Left hindlimb (tissue), 1 donor: ENCODE measurements around the gene PRKACB.

Experiments
- DNase-seq: peaks from one replicate; pipeline ENCODE4 v3.0.0-alpha.2; 2018

The PRKACB gene

DNA sequence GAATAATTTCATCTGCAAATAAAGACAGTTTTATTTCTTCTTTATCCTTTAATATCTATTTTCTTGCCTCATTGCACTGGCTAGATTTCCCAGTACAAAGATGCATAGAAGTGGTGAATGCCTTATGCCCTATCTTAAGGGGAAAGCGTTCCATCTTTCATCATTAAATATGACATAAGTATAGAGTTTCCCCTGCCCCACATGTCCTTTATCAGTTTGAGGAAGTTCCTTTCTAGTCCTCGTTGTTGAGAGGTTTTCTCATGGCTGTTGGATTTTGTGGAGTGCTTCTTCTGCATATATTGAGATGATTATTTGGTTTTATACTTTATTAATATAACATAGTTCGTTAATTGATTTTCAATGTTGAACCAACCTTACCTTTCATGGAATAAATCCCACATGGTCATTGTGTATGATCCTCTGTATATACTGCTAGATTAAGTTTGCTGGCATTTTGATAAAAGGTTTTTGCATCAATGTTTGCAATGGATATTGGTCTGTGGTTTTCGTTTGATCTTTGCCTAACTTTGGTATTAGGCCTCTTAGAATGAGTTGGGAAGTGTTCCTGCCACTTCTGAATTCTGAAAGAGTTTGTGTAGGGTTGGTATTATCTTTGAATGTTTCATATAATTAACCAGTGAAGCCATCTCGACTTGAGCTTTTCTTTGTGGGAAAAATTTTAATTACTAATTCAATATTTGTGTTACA is 15.6 kb downstream of the PRKACB start:
- DNase-seq, result no peak

- DNase-seq, result no peak
Observed at GRCh38 chr1:84162295-84162694, 18.2 kb downstream of the PRKACB start.

- DNase-seq, result no peak
Observed at GRCh38 chr1:84163123-84163931, 19.3 kb downstream of the PRKACB start.

DNA sequence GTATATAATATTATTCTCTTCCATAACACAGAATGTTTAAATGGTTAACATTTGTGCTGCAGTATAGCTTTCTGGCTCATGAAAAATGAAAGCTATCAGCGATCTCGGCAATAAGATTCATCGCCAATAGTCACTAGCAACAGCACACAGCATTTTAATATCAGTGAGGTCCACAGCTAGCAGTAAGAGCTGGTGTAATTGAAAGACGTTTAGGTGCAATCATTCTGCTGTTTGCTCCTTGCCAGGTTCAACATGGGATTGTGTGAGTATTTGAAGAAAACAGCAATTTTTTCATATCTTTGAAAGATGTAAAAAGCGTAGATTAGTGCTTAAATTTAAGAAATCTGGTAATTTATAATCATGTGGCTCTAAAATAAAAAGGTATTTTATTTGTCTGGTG is 20.1 kb downstream of the PRKACB start:
- DNase-seq, result no peak

DNA sequence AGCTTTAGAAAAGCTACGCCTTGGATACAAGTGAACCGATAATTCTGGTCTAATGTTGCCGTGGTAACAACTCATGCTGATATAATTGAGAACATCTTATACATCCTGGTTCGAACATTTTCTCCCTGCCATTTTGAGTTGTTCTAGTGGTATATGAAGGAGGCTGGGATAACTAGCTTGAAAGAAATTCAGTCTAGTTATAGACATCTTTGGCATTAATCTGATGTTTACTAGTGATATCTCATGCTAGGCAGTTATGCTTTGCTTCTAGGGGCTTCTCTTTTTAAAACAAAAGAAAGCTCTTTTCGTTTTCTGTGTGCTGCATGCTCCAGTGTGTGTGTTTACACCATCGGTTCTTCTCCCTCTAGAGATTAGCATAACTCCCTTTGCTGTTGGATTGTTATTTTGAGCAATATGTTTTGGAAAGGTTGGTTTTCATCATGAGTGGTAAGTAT is 20.5 kb downstream of the PRKACB start:
- no peak for DNase-seq

DNA sequence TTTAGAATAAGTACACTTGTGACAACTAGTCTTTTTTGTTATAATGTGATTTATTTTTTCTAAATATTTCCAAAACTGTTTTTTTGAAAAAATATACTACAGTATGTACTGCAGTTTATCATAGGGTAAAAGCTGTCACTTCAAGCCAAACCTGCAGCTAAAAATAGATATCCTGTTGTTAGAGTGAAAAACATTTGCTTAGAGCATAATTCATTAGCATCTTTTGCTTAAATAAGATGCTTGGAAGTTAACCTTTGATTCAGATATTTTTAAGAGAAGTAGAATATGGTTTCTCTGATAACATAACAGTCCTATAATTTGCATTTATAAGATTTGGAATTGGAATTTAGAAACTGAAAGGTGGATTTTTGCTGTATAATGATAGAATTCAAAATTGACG is 21.5 kb downstream of the PRKACB start:
- DNase-seq, result no peak

DNA sequence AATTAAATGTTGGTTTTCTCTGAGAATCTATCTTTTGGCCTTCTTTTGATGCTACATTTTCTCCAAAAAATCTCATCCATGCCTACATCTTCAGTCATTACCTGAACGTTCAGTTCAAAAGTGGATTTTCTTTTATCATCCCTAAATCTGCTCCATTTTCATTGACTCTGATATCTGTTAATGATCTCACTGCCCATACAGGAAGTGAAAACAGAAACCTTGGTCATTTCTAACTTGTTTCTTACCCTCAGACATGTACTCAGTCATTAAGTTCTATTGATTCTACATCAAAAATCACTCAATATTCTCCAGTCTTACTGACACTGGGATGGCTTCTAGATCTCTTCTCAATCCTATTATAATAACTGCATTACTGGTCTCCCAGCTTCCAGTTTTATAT is 22.7 kb downstream of the PRKACB start:
- no peak for DNase-seq

GRCh38 chr1:84168783-84169182 is 24.7 kb downstream of the PRKACB start:
- no peak for DNase-seq

DNA sequence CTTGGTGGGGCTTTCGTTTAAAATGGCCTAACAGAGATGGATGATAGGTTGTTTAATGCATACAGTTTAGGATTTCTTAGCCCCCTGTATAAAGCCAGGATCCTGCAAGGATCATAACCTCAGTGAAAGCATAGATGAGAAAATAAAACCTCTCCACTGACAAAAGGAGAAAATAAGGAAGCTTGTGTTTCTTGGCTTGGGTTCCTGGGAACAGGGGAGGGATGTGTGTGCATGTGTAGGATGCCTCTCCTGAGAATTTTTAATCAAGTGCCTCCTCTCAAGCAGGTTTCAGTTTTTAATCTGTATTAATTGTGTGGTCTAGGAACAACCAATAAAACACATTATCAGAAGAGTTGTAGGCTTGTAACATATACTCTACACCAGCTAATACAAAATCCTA is 26.1 kb downstream of the PRKACB start:
- DNase-seq, result no peak

DNA sequence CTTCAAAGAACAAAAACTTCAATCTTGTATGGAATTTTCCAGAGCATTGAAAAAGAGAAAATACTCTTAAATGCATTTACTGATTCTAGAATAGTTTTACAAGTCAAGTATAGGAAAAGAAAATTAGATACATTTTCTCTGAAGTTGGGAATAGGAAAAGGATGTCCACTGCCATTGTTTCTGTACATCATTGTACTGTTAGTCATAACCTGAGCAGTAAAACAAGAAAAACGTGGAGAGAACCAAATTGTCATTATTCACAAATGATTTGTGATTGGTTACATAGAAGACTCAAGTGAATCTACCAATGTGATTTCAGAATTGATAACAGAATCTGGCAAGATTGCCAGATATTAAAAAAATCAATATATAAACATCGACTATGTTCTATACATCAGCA is 27.4 kb downstream of the PRKACB start:
- no peak for DNase-seq

GRCh38 chr1:84174051-84174556 is 30.0 kb downstream of the PRKACB start:
- DNase-seq, result no peak

- no peak for DNase-seq
Observed at GRCh38 chr1:84181350-84182005, 37.4 kb downstream of the PRKACB start.

GRCh38 chr1:84190455-84190854 is 46.4 kb downstream of the PRKACB start:
- DNase-seq, result no peak

DNA sequence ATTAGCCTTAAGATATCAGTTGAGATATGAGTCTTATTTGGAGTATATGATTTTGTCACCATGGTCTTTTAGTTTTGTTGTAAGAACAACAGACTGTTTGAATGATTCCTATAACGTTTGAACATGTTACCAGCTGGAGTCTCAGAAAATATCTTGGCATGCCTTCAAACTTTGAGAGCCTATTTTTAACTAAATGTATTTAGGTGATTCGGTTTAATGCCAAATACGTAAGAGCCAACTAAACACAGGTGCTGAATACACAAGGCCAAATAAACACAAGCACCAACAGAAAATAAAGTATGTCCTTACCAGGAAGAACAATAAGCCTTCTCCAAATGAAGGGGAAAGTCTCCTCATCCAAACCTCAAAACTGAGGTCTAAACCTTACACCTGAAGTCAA is 48.6 kb downstream of the PRKACB start:
- DNase-seq, result no peak

GRCh38 chr1:84198832-84199231 is 54.8 kb downstream of the PRKACB start:
- no peak for DNase-seq

DNA sequence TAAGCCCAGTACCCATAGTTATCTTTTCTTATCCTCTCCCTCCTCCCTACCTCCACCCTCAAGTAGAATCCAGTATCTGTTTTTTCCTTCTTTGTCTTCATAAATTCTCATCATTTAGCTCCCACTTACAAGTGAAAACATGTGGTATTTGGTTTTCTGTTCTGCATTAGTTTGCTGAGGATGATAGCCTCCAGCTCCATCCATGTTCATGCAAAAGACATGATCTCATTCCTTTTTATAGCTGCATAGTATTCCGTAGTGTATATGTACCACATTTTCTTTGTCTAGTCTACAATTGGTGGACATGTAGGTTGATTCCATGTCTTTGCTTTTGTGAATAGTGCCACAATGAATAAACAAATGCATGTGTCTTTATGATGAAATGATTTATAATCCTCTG is 55.2 kb downstream of the PRKACB start:
- no peak for DNase-seq

DNA sequence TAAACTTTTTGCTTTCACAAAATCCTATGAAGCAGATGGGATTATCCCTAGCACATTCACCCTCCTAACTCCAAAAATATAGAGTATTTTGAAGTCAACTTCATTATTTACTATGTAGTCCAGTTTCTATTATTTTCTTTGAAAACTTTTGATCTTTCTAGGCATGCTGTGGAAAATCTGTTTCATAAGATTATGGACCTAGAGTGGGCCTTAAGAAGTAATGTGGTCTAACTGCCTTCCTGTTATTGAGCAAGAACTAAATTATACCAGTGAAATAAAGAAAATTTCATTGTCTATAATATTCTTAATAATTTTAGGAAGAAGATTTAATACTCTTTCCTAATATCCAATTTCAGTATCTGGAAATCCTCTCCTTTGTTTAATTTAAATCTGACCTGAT is 58.1 kb downstream of the PRKACB start:
- DNase-seq, result no peak

DNA sequence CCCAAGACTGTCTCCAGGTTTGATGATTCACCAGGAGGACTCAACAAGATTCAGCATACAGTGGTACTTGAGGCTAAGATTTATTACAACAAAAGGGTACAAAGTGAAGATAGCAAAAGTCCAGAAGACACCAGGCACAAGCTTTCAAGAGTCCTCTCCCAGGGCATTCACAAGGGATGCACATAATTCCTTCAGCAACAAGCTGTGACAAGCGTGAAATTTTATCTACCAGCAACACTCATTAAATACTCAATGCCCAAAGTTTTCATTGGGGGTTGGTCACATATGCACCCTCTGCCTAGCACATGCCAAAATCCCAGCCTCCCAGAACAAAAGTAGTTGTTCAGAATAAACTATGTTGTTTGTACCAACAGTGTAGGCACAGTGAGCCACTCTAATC is 62.3 kb downstream of the PRKACB start:
- DNase-seq, result no peak

GRCh38 chr1:84208935-84209334 is 64.9 kb downstream of the PRKACB start:
- DNase-seq, result no peak

DNA sequence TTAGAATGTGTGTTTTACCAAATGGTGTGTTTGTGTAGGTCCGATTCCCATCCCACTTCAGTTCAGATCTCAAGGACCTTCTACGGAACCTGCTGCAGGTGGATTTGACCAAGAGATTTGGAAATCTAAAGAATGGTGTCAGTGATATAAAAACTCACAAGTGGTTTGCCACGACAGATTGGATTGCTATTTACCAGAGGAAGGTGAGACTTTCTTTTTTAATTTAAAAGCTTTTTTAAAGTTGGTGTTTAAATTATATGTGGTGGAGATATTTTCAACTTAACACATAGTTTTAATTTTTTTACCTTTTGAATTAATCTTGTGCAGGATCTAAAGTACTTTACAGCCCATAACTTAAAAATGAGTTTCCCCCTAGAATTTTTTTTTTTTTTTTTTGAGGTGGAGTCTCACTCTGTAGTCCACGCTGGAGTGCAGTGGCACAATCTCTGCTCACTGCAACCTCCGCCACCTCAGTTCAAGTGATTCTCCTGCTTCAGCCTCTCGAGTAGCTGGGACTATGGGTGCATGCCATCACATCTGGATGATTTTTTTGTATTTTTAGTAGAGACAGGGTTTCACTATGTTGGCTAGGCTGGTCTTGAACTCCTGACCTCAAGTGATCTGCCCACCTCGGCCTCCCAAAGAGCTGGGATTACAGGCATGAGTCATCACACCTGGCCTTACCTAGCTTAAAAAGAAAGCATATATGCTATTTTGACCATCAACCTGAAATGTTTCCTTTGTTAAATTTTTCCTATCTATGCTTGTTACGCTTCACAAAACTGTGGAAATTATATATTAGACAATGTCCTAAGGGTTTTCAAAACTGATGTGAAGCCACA is 70.3 kb downstream of the PRKACB start:
- DNase-seq, result no peak

DNA sequence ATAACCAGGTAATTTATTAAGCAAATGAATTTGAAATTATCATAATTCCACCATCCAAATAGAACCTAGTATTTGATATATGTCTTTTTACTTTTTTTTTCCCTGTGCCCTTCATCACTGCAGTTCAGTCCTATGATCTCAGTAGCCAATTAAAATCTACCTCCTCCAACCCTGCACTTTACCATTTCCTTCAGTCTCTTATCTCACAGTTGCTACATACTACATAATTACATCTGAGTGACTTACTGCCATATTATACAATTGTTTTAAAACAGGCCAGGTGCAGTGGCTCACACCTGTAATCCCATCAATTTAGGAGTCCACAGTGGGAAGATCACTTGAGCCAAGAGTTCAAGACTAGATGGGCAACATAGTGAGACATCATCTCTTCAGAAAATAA is 73.2 kb downstream of the PRKACB start:
- DNase-seq, result no peak

DNA sequence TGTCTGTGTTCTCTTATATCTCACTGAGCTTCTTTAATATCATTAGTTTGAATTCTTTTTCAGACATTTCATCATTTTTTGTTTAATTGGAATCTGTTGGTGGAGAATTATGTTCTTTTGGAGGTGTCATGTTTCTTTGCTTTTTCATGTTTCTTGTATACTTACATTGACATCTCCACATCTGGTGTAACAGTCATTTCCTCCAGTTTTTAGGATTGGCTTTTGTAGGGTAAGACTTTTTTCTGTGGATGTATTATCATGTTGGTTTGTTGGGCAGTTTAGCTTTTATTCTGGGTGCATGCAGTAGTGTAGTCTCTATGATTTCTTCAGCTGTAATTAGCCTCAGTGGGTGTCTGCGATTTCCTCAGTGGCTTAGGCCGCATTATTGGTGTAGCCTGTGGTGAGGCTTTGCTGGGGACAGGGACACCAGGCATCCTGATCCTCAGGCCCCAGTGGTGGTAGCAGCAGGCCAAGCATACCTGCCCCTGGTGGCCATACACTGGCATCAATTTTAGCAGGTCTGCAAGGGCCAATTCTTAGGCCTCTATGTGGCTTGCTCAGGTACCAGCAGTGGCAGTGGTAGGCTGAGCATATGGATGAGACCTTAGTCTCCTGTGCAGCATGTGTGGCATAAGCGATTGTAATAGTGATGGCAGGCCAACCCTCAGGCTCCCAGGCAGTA is 79.8 kb downstream of the PRKACB start:
- DNase-seq, result no peak
